HG02970 (cell line): ENCODE data around the gene CLSTN2.

Experiments used
- ATAC-seq: cut with Tn5 transposase; IDR thresholded peaks from one replicate; pipeline ENCODE4 v1.9.1; 2021; ENCODE audit warnings: mild to moderate bottlenecking, moderate library complexity, moderate number of reproducible peaks; ENCODE audit not compliant: unreplicated experiment, low FRiP score

The CLSTN2 gene

GRCh38 chr3:140510303-140510861, 575.4 kb downstream of the CLSTN2 start:
- ATAC-seq: no peak

- no peak for ATAC-seq
Observed at GRCh38 chr3:140521751-140522445, 586.9 kb downstream of the CLSTN2 start.

GRCh38 chr3:140522653-140523380, 587.8 kb downstream of the CLSTN2 start:
- ATAC-seq: no peak

GRCh38 chr3:140523600-140523999, 588.6 kb downstream of the CLSTN2 start:
- ATAC-seq: no peak

- ATAC-seq: no peak
Observed at GRCh38 chr3:140527156-140527555, 592.2 kb downstream of the CLSTN2 start.

- no peak for ATAC-seq
Observed at GRCh38 chr3:140529096-140529495, 594.1 kb downstream of the CLSTN2 start.

GRCh38 chr3:140529558-140529957, 594.6 kb downstream of the CLSTN2 start:
- no peak for ATAC-seq

- no peak for ATAC-seq
Observed at GRCh38 chr3:140530131-140530530, 595.1 kb downstream of the CLSTN2 start.

- ATAC-seq: no peak
Observed at GRCh38 chr3:140530603-140531002, 595.6 kb downstream of the CLSTN2 start.

GRCh38 chr3:140532793-140533330, 597.9 kb downstream of the CLSTN2 start:
- no peak for ATAC-seq

- no peak for ATAC-seq
Observed at GRCh38 chr3:140536926-140537726, 602.1 kb downstream of the CLSTN2 start.

GRCh38 chr3:140537727-140538082, 602.7 kb downstream of the CLSTN2 start:
- no peak for ATAC-seq

GRCh38 chr3:140540262-140540661, 605.3 kb downstream of the CLSTN2 start:
- no peak for ATAC-seq

GRCh38 chr3:140541975-140542653, 607.1 kb downstream of the CLSTN2 start:
- ATAC-seq: no peak

GRCh38 chr3:140545197-140545596, 610.2 kb downstream of the CLSTN2 start:
- ATAC-seq: no peak

- ATAC-seq: no peak
Observed at GRCh38 chr3:140545756-140546155, 610.8 kb downstream of the CLSTN2 start.

GRCh38 chr3:140546649-140547048, 611.7 kb downstream of the CLSTN2 start:
- ATAC-seq: no peak

GRCh38 chr3:140552403-140552802, 617.4 kb downstream of the CLSTN2 start:
- no peak for ATAC-seq

- no peak for ATAC-seq
Observed at GRCh38 chr3:140552898-140553297, 617.9 kb downstream of the CLSTN2 start.

GRCh38 chr3:140553591-140553990, 618.6 kb downstream of the CLSTN2 start:
- ATAC-seq: no peak
